Neuron (in vitro differentiated cells): ENCODE data around the gene MAPT.
"Not testable (repeated sequence)": the region's sequence is repeated elsewhere in the genome, so short reads cannot be mapped to it uniquely, and the experiment has no call there.

Experiments
- H2AFZ ChIP-seq: one replicate; pipeline ENCODE4 v1.6.1; 2013; ENCODE audit warnings: low read depth, mild to moderate bottlenecking, inconsistent platforms, low read length, moderate library complexity
- H3K27me3 ChIP-seq: one replicate; pipeline ENCODE4 v1.6.1; 2013; ENCODE audit warnings: low read length; ENCODE audit not compliant: insufficient read depth
- H3K36me3 ChIP-seq: one replicate; pipeline ENCODE4 v1.6.1; 2013; ENCODE audit warnings: low read length; ENCODE audit not compliant: insufficient read depth
- H3K4me1 ChIP-seq: one replicate; pipeline ENCODE4 v1.6.1; 2013; ENCODE audit warnings: low read length; ENCODE audit not compliant: insufficient read depth
- H3K4me3 ChIP-seq: 2 replicates; pipeline ENCODE4 v1.5.1; 2013; ENCODE audit warnings: mild to moderate bottlenecking, low read length, moderate library complexity
- H3K9me3 ChIP-seq: one replicate; pipeline ENCODE4 v1.6.1; 2013; ENCODE audit warnings: low read length

Gene MAPT

GRCh38 chr17:45910667-45911066 is 16.3 kb downstream of the MAPT start:
- H3K27me3 ChIP-seq, result peaks cover 14% of the 10 kb centered on the region

GRCh38 chr17:45912319-45912718 is 18.0 kb downstream of the MAPT start:
- H3K9me3 ChIP-seq, result no peaks in the 10 kb centered on the region
- no peak overlapping the region for H3K4me3 ChIP-seq
- H3K36me3 ChIP-seq, result no peaks in the 10 kb centered on the region
- peaks cover 7% of the 10 kb centered on the region for H3K27me3 ChIP-seq
- no peaks in the 10 kb centered on the region for H3K4me1 ChIP-seq
- H2AFZ ChIP-seq, result no peak overlapping the region

More at GRCh38 chr17:45910667-45911066, 16.3 kb downstream of the MAPT start:
- Histone ChIP-seq H3K4me3 (no peak overlapping the region), H2AFZ (no peak overlapping the region), H3K4me1 (no peaks in the 10 kb centered on the region), H3K9me3 (no peaks in the 10 kb centered on the region), H3K36me3 (no peaks in the 10 kb centered on the region)

- H3K9me3 ChIP-seq, H3K36me3 ChIP-seq, H3K4me1 ChIP-seq, H2AFZ ChIP-seq, H3K27me3 ChIP-seq, H3K4me3 ChIP-seq: not testable (repeated sequence)
These were observed 18.7 kb downstream of the MAPT start for GRCh38 chr17:45913030-45913429.

- Histone ChIP-seq H3K4me1 (no peaks in the 10 kb centered on the region), H3K36me3 (no peaks in the 10 kb centered on the region), H3K4me3 (no peak overlapping the region), H3K9me3 (no peaks in the 10 kb centered on the region), H2AFZ (no peak overlapping the region), H3K27me3 (peaks cover 4% of the 10 kb centered on the region)
These were observed 19.8 kb downstream of the MAPT start for GRCh38 chr17:45914047-45914717.

- Histone ChIP-seq H3K36me3 (no peaks in the 10 kb centered on the region), H3K4me1 (no peaks in the 10 kb centered on the region)
These were observed 20.9 kb downstream of the MAPT start for GRCh38 chr17:45915263-45915662.

GRCh38 chr17:45917081-45917480 is 22.7 kb downstream of the MAPT start:
- no peaks in the 10 kb centered on the region for H3K4me1 ChIP-seq
- H3K27me3 ChIP-seq, result peaks cover 23% of the 10 kb centered on the region
- no peaks in the 10 kb centered on the region for H3K9me3 ChIP-seq
- H2AFZ ChIP-seq, result no peak overlapping the region
- no peaks in the 10 kb centered on the region for H3K36me3 ChIP-seq
- H3K4me3 ChIP-seq, result no peak overlapping the region

More at GRCh38 chr17:45915263-45915662, 20.9 kb downstream of the MAPT start:
- Histone ChIP-seq H2AFZ (no peak overlapping the region), H3K4me3 (no peak overlapping the region), H3K27me3 (peaks cover 10% of the 10 kb centered on the region), H3K9me3 (no peaks in the 10 kb centered on the region)

GRCh38 chr17:45918241-45918745 is 23.9 kb downstream of the MAPT start:
- H3K36me3 ChIP-seq, result no peaks in the 10 kb centered on the region
- no peaks in the 10 kb centered on the region for H3K4me1 ChIP-seq
- H3K27me3 ChIP-seq, result peaks cover 23% of the 10 kb centered on the region
- no peaks in the 10 kb centered on the region for H3K9me3 ChIP-seq
- H3K4me3 ChIP-seq, result no peak overlapping the region
- no peak overlapping the region for H2AFZ ChIP-seq

- no peaks in the 10 kb centered on the region for H3K9me3 ChIP-seq
- H3K4me1 ChIP-seq, result no peaks in the 10 kb centered on the region
- no peak overlapping the region for H2AFZ ChIP-seq
- no peaks in the 10 kb centered on the region for H3K36me3 ChIP-seq
- H3K4me3 ChIP-seq, result no peak overlapping the region
- peaks cover 22% of the 10 kb centered on the region for H3K27me3 ChIP-seq
These were observed 24.8 kb downstream of the MAPT start for GRCh38 chr17:45919136-45919535.

- Histone ChIP-seq H3K27me3 (peaks cover 19% of the 10 kb centered on the region), H2AFZ (no peak overlapping the region), H3K4me1 (no peaks in the 10 kb centered on the region), H3K36me3 (no peaks in the 10 kb centered on the region), H3K9me3 (no peaks in the 10 kb centered on the region), H3K4me3 (no peak overlapping the region)
These were observed 25.7 kb downstream of the MAPT start for GRCh38 chr17:45920083-45920482.

GRCh38 chr17:45923511-45924268 is 29.3 kb downstream of the MAPT start:
- Histone ChIP-seq H3K4me3 (no peak overlapping the region), H2AFZ (no peak overlapping the region), H3K27me3 (peaks cover 19% of the 10 kb centered on the region), H3K36me3 (no peaks in the 10 kb centered on the region), H3K9me3 (no peaks in the 10 kb centered on the region), H3K4me1 (no peaks in the 10 kb centered on the region)

GRCh38 chr17:45924332-45924820 is 30.0 kb downstream of the MAPT start:
- H2AFZ ChIP-seq, result no peak overlapping the region
- no peak overlapping the region for H3K4me3 ChIP-seq
- H3K27me3 ChIP-seq, result peaks cover 18% of the 10 kb centered on the region
- no peaks in the 10 kb centered on the region for H3K9me3 ChIP-seq
- no peaks in the 10 kb centered on the region for H3K36me3 ChIP-seq
- no peaks in the 10 kb centered on the region for H3K4me1 ChIP-seq

- H2AFZ ChIP-seq, result no peak overlapping the region
- no peaks in the 10 kb centered on the region for H3K36me3 ChIP-seq
- no peaks in the 10 kb centered on the region for H3K9me3 ChIP-seq
- no peak overlapping the region for H3K4me3 ChIP-seq
- H3K4me1 ChIP-seq, result no peaks in the 10 kb centered on the region
- peaks cover 12% of the 10 kb centered on the region for H3K27me3 ChIP-seq
These were observed 31.0 kb downstream of the MAPT start for GRCh38 chr17:45925311-45925710.

- H3K36me3 ChIP-seq, result no peaks in the 10 kb centered on the region
- no peaks in the 10 kb centered on the region for H3K4me1 ChIP-seq
- H3K9me3 ChIP-seq, result no peaks in the 10 kb centered on the region
- no peak overlapping the region for H2AFZ ChIP-seq
- H3K27me3 ChIP-seq, result no peaks in the 10 kb centered on the region
- no peak overlapping the region for H3K4me3 ChIP-seq
These were observed 32.9 kb downstream of the MAPT start for GRCh38 chr17:45927247-45927646.
